Coronary artery (tissue), 2 donors: Measurements from ENCODE around the gene ZFAND4.

Source experiments
- DNase-seq: peaks from one replicate; pipeline ENCODE4 v3.0.0-alpha.2; 2017; ENCODE audit warnings: low spot score
- H3K27ac ChIP-seq, 2 donors: fragments of 200-600 bp; sonication (generic); one replicate each; pipeline ENCODE4 v1.5.1; 2016 to 2019
- H3K4me3 ChIP-seq: fragments of 200-600 bp; sonication (generic); 2 replicates; pipeline ENCODE4 v1.5.1; 2016; ENCODE audit warnings: mild to moderate bottlenecking, moderate library complexity
- TF ChIP-seq, protein P1 (sequence below): fragments of 200-600 bp; sonication (generic); IDR thresholded peaks from one replicate; pipeline ENCODE4 v1.5.1; 2019; ENCODE audit warnings: antibody characterized with exemption

Gene ZFAND4

GRCh38 chr10:45599646-45600045 is 72.9 kb downstream of the ZFAND4 start:
- Histone ChIP-seq H3K27ac (no peak overlapping the region), H3K4me3 (no peak overlapping the region)
- TF ChIP-seq, protein P1, sequence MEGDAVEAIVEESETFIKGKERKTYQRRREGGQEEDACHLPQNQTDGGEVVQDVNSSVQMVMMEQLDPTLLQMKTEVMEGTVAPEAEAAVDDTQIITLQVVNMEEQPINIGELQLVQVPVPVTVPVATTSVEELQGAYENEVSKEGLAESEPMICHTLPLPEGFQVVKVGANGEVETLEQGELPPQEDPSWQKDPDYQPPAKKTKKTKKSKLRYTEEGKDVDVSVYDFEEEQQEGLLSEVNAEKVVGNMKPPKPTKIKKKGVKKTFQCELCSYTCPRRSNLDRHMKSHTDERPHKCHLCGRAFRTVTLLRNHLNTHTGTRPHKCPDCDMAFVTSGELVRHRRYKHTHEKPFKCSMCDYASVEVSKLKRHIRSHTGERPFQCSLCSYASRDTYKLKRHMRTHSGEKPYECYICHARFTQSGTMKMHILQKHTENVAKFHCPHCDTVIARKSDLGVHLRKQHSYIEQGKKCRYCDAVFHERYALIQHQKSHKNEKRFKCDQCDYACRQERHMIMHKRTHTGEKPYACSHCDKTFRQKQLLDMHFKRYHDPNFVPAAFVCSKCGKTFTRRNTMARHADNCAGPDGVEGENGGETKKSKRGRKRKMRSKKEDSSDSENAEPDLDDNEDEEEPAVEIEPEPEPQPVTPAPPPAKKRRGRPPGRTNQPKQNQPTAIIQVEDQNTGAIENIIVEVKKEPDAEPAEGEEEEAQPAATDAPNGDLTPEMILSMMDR = no peak
- DNase-seq = no peak

GRCh38 chr10:45599021-45599603 is 73.5 kb downstream of the ZFAND4 start:
- Histone ChIP-seq H3K4me3 (no peak overlapping the region), H3K27ac (no peak overlapping the region)
- TF ChIP-seq, protein P1 = no peak
- no peak for DNase-seq

- no peak for DNase-seq
These were observed 76.0 kb downstream of the ZFAND4 start for GRCh38 chr10:45596526-45596925.

GRCh38 chr10:45594276-45595157 is 78.1 kb downstream of the ZFAND4 start:
- Histone ChIP-seq H3K4me3 (peak overlapping the region; percentile 84), H3K27ac (peak overlapping the region; percentile 50 to 78)
- TF ChIP-seq, protein P1 = no peak
- peak; percentile 94 for DNase-seq

More at GRCh38 chr10:45596526-45596925, 76.0 kb downstream of the ZFAND4 start:
- Histone ChIP-seq H3K27ac (no peak overlapping the region), H3K4me3 (no peak overlapping the region)
- TF ChIP-seq, protein P1 = no peak

- Histone ChIP-seq H3K4me3 (peak overlapping the region; percentile 84), H3K27ac (peak overlapping the region; percentile 50 to 78)
- DNase-seq = no peak
- TF ChIP-seq, protein P1 = no peak
These were observed 78.7 kb downstream of the ZFAND4 start for GRCh38 chr10:45593938-45594275.

- Histone ChIP-seq H3K4me3 (peak overlapping the region; percentile 84), H3K27ac (no peak overlapping the region)
- TF ChIP-seq, protein P1 = no peak
- DNase-seq = no peak
These were observed 79.6 kb downstream of the ZFAND4 start for GRCh38 chr10:45592926-45593325.

GRCh38 chr10:45592432-45592831 is 80.1 kb downstream of the ZFAND4 start:
- H3K27ac ChIP-seq = no peak overlapping the region
- no peak for DNase-seq
- TF ChIP-seq, protein P1 = no peak
- H3K4me3 ChIP-seq = peak overlapping the region; percentile 12
